Measurements from ENCODE around the gene SRRD.
A peak's percentile ranks its signal among the peaks of the same experiment; 100 is the strongest.

SRRD gene

GRCh38 chr22:26512149-26512793 lies 28.6 kb downstream of the SRRD start, which contains the start of gene TFIP11:
TFIP11 (minus strand) TSS chr22:26512473; CDS start chr22:26510272, 2,201 bp downstream.
- Histone ChIP-seq H3K9me3 (ENCODE audit: insufficient read depth, low read depth, low read length) (no peaks in the 10 kb centered on the region), H3K4me1 (ENCODE audit: insufficient read depth, low read length) (peaks cover 11% of the 10 kb centered on the region), H3K36me3 (ENCODE audit: insufficient read depth, low read depth, low read length) (peaks cover 33% of the 10 kb centered on the region), H3K27ac (ENCODE audit: low read length) (peak within 1 kb of the TSS; percentile 8), H3K4me3 (ENCODE audit: low read length) (peak within 1 kb of the TSS; percentile 98), H3K27me3 (ENCODE audit: insufficient read depth, low read length) (no peaks in the 10 kb centered on the region), H3K9ac (ENCODE audit: low read depth, low read length) (peak within 1 kb of the TSS; percentile 97)

- H3K36me3 ChIP-seq (ENCODE audit: insufficient read depth, low read depth, low read length), result peaks cover 19% of the 10 kb centered on the region
- peak overlapping the region; percentile 98; the same call in 1 of the 2 replicates for H3K4me3 ChIP-seq (ENCODE audit: low read length)
- H3K27ac ChIP-seq (ENCODE audit: low read length), result no peak overlapping the region
- peak overlapping the region; percentile 97; the same call in 1 of the 2 replicates for H3K9ac ChIP-seq (ENCODE audit: low read depth, low read length)
- no peaks in the 10 kb centered on the region for H3K27me3 ChIP-seq (ENCODE audit: insufficient read depth, low read length)
- H3K9me3 ChIP-seq (ENCODE audit: insufficient read depth, low read depth, low read length), result no peaks in the 10 kb centered on the region
- peaks cover 11% of the 10 kb centered on the region for H3K4me1 ChIP-seq (ENCODE audit: insufficient read depth, low read length)
These were observed 30.2 kb downstream of the SRRD start for GRCh38 chr22:26513838-26514237.

DNA sequence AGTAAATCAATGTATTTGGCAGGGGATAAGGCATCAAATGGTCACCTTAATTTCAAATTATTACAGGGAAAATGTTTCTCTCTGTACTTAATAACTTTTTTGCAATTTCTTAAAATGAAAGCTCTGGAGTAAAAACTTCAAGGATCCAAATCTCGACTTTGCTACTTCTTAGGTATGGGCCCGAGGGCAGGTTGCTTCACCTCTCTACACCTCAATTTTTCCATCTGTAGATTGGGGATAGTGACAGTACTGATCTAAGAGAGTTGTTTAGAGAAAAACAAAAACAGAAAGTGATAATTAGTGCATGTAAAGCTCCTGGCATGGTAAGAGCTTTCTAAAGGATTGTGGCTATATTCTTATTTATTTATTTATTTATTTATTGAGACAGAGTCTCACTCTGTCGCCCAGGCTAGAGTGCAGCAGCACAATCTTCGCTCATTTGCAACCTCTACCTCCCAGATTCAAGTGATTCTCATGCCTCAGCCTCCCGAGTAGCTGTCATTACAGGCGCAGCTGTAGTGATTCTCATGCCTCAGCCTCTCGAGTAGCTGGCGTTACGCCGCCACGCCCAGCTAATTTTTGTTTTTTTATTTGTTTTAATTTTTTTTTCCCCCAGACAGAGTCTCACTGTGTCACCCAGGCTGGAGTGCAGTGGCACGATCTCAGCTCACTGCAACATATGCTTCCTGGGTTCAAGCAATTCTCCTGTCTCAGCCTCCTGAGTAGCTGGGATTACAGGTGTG lies 30.9 kb downstream of the SRRD start:
- Histone ChIP-seq H3K27me3 (ENCODE audit: insufficient read depth, low read length) (no peaks in the 10 kb centered on the region), H3K27ac (ENCODE audit: low read length) (no peak overlapping the region), H3K36me3 (ENCODE audit: insufficient read depth, low read depth, low read length) (peaks cover 11% of the 10 kb centered on the region), H3K9ac (ENCODE audit: low read depth, low read length) (no peak overlapping the region), H3K4me3 (ENCODE audit: low read length) (no peak overlapping the region), H3K9me3 (ENCODE audit: insufficient read depth, low read depth, low read length) (no peaks in the 10 kb centered on the region), H3K4me1 (ENCODE audit: insufficient read depth, low read length) (peaks cover 11% of the 10 kb centered on the region)

- Histone ChIP-seq H3K4me3 (ENCODE audit: low read length) (no peak overlapping the region), H3K27ac (ENCODE audit: low read length) (no peak overlapping the region), H3K27me3 (ENCODE audit: insufficient read depth, low read length) (no peaks in the 10 kb centered on the region), H3K4me1 (ENCODE audit: insufficient read depth, low read length) (peaks cover 11% of the 10 kb centered on the region), H3K36me3 (ENCODE audit: insufficient read depth, low read depth, low read length) (no peaks in the 10 kb centered on the region), H3K9me3 (ENCODE audit: insufficient read depth, low read depth, low read length) (no peaks in the 10 kb centered on the region), H3K9ac (ENCODE audit: low read depth, low read length) (no peak overlapping the region)
These were observed 32.3 kb downstream of the SRRD start for GRCh38 chr22:26515931-26516330.

DNA sequence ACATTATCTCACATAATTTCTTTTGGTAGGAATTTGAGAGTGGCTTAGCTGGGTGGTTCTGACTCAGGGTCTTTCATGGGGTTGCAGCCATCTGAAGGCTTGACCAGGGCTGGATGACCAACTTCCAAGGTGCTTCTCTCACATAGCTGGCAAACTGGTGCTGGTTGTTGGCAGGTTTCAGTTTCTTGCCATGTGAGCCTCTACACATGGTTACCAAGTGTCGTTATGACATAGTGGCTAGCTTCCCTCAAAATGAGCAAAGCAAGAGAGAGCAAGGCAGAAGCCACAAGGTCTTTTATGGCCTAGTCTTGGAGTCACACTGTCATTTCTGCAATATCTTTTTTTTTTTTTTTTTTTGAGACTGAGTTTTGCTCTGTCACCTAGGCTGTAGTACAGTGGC lies 32.8 kb downstream of the SRRD start:
- Histone ChIP-seq H3K9me3 (ENCODE audit: insufficient read depth, low read depth, low read length) (no peaks in the 10 kb centered on the region), H3K36me3 (ENCODE audit: insufficient read depth, low read depth, low read length) (no peaks in the 10 kb centered on the region), H3K9ac (ENCODE audit: low read depth, low read length) (no peak overlapping the region), H3K27ac (ENCODE audit: low read length) (no peak overlapping the region), H3K27me3 (ENCODE audit: insufficient read depth, low read length) (no peaks in the 10 kb centered on the region), H3K4me1 (ENCODE audit: insufficient read depth, low read length) (peaks cover 7% of the 10 kb centered on the region), H3K4me3 (ENCODE audit: low read length) (no peak overlapping the region)

GRCh38 chr22:26517429-26517828 lies 33.8 kb downstream of the SRRD start:
- Histone ChIP-seq H3K27me3 (ENCODE audit: insufficient read depth, low read length) (no peaks in the 10 kb centered on the region), H3K4me1 (ENCODE audit: insufficient read depth, low read length) (peaks cover 6% of the 10 kb centered on the region; the same call in 1 of the 2 replicates), H3K9ac (ENCODE audit: low read depth, low read length) (no peak overlapping the region), H3K4me3 (ENCODE audit: low read length) (no peak overlapping the region), H3K27ac (ENCODE audit: low read length) (no peak overlapping the region), H3K36me3 (ENCODE audit: insufficient read depth, low read depth, low read length) (no peaks in the 10 kb centered on the region), H3K9me3 (ENCODE audit: insufficient read depth, low read depth, low read length) (no peaks in the 10 kb centered on the region)

- Histone ChIP-seq H3K27me3 (ENCODE audit: insufficient read depth, low read length) (no peaks in the 10 kb centered on the region), H3K4me3 (ENCODE audit: low read length) (no peak overlapping the region), H3K9ac (ENCODE audit: low read depth, low read length) (no peak overlapping the region), H3K9me3 (ENCODE audit: insufficient read depth, low read depth, low read length) (no peaks in the 10 kb centered on the region), H3K4me1 (ENCODE audit: insufficient read depth, low read length) (no peaks in the 10 kb centered on the region), H3K27ac (ENCODE audit: low read length) (no peak overlapping the region), H3K36me3 (ENCODE audit: insufficient read depth, low read depth, low read length) (peaks cover 33% of the 10 kb centered on the region)
These were observed 38.3 kb downstream of the SRRD start for GRCh38 chr22:26522012-26522411.

DNA sequence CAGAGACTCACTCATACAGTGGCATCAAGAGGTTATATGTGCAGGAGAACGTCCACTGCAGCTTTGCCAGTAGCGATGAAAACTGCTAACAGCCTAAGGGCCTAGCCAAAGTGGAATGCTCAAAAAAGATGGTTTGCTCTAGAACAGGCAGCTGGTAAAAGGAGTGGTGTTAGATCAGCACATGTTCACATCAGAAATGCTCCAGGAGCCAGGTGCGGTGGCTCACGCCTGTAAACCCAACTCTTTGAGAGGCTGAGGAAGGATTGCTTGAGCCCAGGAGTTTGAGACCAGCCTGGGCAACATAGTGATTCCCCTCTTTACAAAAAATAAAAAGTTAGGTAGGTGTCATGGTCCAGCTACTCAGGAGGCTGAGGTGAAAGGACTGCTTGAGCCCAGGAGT lies 38.9 kb downstream of the SRRD start:
- H3K9me3 ChIP-seq (ENCODE audit: insufficient read depth, low read depth, low read length), result no peaks in the 10 kb centered on the region
- peaks cover 39% of the 10 kb centered on the region for H3K36me3 ChIP-seq (ENCODE audit: insufficient read depth, low read depth, low read length)
- H3K27ac ChIP-seq (ENCODE audit: low read length), result no peak overlapping the region
- H3K4me1 ChIP-seq (ENCODE audit: insufficient read depth, low read length), result no peaks in the 10 kb centered on the region
- no peaks in the 10 kb centered on the region for H3K27me3 ChIP-seq (ENCODE audit: insufficient read depth, low read length)
- no peak overlapping the region for H3K9ac ChIP-seq (ENCODE audit: low read depth, low read length)
- H3K4me3 ChIP-seq (ENCODE audit: low read length), result no peak overlapping the region

DNA sequence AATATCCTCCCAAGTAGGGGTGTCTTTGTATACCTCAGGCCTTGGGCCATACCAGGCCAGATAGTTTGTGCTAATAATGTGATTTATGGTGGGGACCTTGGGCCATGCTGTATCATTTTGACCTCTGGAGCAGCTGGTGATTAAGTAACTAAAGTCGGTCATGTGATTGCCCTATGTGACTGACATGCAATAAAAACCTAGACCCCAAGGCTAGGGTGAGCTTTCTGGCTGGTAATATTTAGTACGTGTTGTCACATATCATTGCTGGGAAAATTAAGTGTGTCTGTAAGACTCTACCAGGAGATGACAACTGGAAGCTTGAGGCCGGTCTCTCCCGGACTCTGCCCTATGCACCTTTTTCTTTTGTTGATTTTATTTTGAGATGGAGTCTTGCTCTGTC lies 41.2 kb downstream of the SRRD start:
- Histone ChIP-seq H3K9me3 (ENCODE audit: insufficient read depth, low read depth, low read length) (no peaks in the 10 kb centered on the region), H3K27ac (ENCODE audit: low read length) (no peak overlapping the region), H3K4me3 (ENCODE audit: low read length) (no peak overlapping the region), H3K4me1 (ENCODE audit: insufficient read depth, low read length) (no peaks in the 10 kb centered on the region), H3K9ac (ENCODE audit: low read depth, low read length) (no peak overlapping the region), H3K36me3 (ENCODE audit: insufficient read depth, low read depth, low read length) (peaks cover 60% of the 10 kb centered on the region), H3K27me3 (ENCODE audit: insufficient read depth, low read length) (no peaks in the 10 kb centered on the region)

DNA sequence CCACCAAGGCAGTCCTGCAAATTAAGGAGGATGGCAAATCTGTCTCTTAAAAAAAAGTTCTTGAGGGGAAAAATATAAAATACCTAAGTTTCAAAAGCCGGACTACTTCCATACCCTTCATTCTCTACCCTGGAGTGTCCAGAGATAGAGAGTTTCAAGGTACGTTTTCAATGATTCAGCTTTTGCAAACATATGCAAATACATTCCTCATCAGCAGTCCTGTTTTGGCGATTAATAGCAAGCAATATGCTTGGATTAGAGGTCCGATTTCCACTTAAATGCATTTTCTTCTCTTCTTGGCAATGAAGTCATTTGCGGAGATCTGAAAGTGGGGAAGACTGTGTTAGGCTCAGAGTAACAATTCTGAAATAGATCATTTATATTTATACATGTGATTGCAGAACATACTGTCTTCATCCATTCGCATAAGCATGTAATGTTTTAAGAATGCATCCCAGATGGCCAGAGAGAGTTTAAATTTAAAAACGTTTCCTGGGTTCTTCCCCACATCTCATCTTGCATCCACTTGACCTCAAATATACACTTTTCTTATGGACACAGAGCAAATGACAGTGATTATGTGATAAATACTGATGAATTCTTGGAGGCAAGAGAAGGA lies 42.4 kb downstream of the SRRD start:
- peaks cover 68% of the 10 kb centered on the region for H3K36me3 ChIP-seq (ENCODE audit: insufficient read depth, low read depth, low read length)
- no peak overlapping the region for H3K27ac ChIP-seq (ENCODE audit: low read length)
- no peak overlapping the region for H3K9ac ChIP-seq (ENCODE audit: low read depth, low read length)
- H3K4me1 ChIP-seq (ENCODE audit: insufficient read depth, low read length), result no peaks in the 10 kb centered on the region
- H3K27me3 ChIP-seq (ENCODE audit: insufficient read depth, low read length), result no peaks in the 10 kb centered on the region
- no peaks in the 10 kb centered on the region for H3K9me3 ChIP-seq (ENCODE audit: insufficient read depth, low read depth, low read length)
- no peak overlapping the region for H3K4me3 ChIP-seq (ENCODE audit: low read length)

DNA sequence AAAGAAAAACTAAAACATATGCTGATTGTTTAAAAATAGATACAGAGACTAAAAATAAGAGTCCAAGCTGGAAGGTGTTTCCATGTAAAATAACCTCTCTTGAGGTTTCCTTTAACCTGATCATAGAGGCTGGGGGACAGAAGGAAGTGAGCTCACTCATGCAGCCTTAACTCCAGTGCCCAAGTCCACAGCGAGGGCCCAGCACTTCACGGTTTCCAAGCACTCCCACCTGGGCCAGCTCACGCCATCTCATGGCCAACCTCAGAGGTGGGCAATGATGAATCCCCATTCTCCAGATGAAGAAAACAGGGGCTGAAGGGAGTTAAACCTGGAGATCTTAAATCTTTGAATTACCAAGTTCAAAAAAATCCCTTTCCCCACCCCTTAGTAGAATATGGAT lies 43.5 kb downstream of the SRRD start:
- no peaks in the 10 kb centered on the region for H3K9me3 ChIP-seq (ENCODE audit: insufficient read depth, low read depth, low read length)
- H3K9ac ChIP-seq (ENCODE audit: low read depth, low read length), result no peak overlapping the region
- no peak overlapping the region for H3K4me3 ChIP-seq (ENCODE audit: low read length)
- H3K27me3 ChIP-seq (ENCODE audit: insufficient read depth, low read length), result no peaks in the 10 kb centered on the region
- no peaks in the 10 kb centered on the region for H3K4me1 ChIP-seq (ENCODE audit: insufficient read depth, low read length)
- H3K27ac ChIP-seq (ENCODE audit: low read length), result no peak overlapping the region
- peaks cover 78% of the 10 kb centered on the region for H3K36me3 ChIP-seq (ENCODE audit: insufficient read depth, low read depth, low read length)

All from iPS-20b (cell line).